Ecto neural progenitor cell (in vitro differentiated cells): ENCODE results near the gene ZDHHC24.
"Not testable (repeated sequence)": the region's sequence is repeated elsewhere in the genome, so short reads cannot be mapped to it uniquely, and the experiment has no call there.

Source experiments
- DNase-seq: peaks from one replicate; pipeline ENCODE4 v3.0.0-alpha.2; 2018; ENCODE audit warnings: low spot score

The ZDHHC24 gene

DNA sequence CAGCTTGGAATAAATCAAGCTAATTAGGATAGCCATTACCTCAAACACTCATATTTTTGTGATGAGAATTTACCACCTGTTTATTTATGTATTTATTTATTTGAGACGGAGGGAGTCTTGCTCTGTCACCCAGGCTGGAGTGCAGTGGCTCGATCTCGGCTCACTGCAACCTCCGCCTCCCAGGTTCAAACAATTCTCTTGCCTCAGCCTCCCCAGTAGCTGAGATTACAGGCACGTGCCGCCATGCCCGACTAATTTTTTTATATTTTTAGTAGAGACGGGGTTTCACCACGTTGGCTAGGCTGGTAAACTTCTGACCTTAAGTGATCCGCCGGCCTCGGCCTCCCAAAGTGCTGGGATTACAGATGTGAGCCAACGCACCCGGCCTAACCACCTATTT, 896 bp downstream of the ZDHHC24 start:
- peak; percentile 37 for DNase-seq

DNA sequence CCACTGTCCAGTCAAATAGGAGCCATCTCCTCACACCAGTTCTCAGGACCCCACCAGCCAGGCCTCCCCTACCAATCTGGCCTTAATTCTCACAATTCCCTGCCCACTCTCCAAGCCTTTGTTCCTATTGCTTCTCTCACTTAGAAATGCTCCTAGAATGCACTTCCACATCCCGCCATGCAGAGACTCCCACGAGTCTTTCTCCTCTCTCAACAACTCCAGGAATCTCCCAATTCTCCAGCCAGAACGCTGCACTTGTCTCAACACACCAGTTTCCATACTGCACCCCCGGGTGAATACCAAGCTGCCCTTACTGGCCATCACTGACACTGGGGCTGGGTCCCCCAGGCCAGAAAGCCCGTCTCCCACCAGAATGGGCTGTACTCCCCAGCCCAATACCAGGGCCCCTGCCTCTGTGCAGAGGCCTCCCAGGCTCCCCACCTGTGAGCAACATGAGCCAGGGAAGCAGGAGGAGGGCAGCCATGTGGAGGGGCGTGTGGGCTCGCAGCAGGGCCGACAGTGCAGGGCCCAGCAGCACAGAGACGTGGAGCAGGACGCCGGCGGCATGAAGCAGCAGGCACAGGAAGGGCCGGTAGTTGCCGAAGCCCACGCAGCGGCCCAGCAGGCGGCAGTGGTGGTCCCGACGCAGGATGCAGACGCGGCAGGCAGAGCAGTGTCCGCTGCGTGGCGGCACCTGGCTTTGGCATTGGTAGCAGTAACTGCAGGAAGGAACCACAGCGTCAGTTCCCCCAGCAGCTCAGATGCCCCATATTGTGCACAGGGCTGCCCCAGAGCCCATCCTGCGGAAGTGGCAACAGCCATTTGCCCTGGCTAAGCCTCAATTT, 2.4 kb downstream of the ZDHHC24 start:
- peak; percentile 77 for DNase-seq

DNA sequence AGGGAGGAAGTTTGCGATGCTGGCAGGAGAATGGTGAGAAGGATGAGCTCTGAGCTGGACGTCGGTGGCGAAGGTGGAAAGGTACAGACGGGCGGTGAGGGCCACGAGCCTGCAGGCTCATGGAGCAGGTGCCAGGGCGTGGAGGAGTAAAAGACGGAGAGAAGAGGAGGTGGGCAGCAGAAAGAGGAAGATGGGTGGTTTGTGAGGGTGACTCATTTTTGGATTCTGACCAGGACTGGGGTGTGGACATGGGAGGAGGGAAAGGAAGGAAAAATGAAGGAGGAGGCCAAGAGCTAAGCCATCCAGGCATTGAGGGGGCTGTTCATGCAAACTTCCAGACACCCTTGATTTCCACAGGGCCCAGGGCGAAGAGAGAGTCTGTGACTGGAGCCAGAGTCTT, 3.5 kb downstream of the ZDHHC24 start:
- no peak for DNase-seq

DNA sequence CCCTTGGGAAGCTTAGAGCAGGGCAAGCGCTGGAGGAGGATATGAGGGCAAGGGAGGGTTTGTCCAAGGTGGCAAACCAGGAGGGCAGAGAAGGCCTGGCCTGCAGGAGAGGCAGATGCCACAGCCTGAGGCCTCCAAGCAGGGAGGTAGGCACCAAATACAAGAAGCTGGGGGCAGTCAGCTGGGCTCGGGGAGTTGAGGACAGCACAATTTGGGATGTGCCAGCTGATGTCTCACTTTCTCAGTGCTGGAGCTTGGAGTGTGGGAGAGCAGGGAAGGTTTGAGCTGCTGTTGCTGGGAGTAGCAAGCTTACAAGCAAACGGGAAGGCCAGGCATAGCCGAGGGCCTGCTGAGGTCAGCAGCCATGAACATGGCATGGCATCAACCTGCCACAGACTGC, 4.0 kb downstream of the ZDHHC24 start:
- no peak for DNase-seq

DNA sequence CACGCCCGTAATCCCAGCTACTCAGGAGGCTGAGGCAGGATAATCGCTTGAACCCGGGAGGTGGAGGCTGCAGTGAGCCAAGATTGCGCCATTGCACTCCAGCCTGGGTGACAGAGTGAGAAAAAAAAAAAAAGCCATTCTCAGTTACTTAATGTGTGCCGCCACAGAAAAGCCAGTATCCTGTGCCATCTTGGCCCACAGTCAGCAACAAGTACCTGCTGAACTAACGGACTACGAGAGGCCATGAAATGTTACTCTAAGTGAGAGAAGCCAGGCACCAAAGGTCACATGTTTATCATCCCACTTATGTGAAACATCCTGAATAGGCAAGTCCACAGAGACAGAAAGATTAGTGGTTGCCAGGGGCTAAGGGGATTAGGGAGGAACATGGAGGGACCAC, 5.2 kb downstream of the ZDHHC24 start:
- DNase-seq: not testable (repeated sequence)

DNA sequence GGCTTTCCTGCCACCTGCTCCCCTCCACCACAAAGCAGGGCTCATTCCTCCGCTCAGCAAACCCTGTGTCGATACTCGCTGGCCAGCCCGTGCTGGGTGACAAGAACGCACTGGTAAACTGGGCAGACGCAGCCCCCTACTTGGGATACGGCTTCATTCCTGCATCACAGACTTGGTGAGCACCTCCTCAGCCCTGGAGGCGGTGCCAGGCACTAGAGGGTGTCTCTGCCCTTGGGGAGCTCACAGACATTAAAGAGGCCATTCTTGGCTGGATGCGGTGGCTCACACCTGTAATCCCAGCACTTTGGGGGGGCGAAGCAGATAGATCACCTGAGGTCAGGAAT, 6.0 kb downstream of the ZDHHC24 start:
- no peak for DNase-seq

DNA sequence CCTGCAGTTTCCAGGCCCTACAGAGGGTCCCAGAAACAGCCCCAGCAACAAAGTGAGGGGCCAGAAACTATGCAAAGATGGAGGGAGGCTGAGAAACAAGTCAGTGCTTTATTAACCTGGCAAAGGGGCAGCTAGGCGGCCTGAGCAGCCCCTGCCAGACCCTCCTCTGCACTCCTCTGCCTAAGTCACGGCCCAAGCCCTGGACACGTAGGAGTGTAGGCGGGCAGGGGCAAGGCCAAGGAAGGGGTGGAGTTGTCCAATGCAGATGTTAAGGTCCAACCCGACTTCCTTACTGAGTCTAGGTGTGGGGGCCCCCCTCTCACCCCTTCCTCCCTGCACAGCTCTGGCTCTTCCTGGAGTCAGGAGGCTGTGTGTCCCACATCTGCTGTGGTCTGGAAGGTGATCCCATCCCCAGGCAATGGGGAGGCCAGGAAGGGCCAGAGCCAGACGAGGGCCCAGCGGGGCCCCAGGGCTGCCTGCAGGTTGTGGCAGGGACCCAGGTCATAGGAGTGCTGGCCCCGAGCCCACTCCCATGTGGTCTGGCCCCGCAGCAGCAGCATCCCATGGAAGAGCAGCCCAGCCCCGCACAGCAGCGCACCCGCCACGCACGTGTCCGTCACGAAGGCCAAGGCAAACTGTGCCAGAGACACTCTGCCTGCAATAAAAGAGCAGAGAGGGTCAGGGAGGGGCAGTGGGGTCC, 6.5 kb downstream of the ZDHHC24 start:
- DNase-seq: no peak

DNA sequence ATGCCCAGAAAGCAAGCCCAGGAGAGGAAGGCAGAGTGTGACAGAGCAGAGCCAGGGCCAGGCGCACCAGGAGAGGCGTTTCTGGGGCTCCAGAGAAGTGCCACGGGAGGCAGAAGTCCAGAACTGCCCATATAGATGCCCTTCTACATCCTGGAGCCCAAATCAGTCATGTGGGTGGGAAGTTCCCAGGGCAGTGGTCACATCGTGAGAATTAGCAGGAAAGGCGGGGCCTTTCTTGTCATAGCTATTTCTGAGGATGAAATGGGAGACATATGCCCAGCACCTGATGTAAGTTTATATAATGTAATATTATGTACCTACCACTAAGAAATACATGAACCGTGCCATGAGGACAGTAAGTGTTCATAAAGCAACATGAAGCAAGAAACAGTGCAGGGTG, 13.1 kb downstream of the ZDHHC24 start:
- no peak for DNase-seq

DNA sequence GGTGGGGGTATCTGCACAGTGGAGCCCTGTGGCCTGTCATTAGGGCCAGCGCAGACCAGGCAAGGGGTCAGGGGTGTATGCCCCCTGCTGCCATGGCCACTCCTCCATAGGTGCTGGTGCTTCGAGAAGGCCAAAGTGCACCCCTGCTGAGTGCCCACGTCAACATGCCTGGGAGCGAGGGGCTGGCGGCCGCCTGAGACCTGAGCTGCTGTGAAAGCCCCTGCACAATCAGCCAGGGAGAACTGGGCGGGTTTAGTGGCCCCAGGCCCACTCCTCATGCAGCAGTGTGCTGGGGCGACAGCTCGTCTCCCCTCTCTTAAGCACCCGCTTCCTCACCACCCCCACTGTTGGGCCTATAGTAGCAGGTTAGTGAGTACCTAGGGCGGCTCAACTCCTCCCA, 14.0 kb downstream of the ZDHHC24 start:
- no peak for DNase-seq

DNA sequence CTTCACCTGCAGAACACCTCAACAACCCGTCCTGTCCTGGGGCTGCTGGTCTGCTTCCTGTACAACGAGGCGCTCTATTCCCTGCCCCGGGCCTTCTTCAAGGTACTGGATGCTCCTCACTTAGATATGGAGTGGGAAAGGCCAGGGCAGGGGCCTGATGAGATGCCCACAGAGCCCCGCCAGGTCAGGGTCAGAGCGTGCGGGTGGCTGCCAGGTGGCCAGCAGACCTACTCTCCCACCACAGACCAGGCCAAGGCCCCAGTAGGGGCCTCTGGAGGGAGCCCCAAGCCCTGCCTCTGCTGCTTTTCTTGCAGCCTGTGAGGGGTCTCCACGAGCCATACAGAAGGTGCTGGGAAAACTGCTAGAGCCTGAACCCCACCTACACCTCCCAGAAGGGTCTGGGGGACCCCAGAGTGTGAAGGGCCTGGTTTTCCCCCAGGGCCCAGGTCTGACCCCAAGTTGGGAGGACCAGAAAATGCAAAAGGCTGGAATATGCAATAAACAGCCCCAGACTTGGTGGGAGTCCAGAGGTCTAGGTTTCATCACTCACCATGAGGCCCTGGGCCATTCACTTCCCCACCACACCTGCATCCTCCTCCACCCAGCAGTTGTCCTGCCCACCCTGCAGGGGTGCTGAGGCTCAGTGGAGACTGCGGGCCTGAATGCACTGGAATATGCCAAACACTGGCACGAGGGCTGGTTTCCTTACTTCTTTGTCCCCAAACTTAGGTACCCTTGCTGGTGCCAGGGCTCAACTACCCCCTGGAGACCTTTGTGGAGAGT, 14.7 kb downstream of the ZDHHC24 start:
- no peak for DNase-seq

DNA sequence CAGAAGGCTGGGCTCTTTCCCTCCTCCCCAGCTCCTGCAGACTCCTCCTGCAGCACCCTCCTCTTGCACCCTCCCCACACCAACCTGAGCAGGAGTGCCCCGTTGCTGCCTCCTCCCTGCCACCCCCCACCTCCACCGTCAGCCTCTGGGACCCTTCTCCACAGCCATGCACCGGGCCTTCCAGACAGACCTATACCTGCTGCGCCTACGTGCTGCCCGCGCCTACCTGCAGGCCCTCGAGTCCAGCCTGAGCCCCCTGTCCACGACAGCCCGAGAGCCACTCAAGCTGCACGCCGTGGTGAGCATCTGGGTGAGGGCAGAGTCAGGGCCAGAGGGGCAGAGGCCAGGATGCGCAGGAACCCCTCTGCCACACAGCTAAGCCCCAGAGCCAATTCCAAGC, 16.2 kb downstream of the ZDHHC24 start:
- no peak for DNase-seq

DNA sequence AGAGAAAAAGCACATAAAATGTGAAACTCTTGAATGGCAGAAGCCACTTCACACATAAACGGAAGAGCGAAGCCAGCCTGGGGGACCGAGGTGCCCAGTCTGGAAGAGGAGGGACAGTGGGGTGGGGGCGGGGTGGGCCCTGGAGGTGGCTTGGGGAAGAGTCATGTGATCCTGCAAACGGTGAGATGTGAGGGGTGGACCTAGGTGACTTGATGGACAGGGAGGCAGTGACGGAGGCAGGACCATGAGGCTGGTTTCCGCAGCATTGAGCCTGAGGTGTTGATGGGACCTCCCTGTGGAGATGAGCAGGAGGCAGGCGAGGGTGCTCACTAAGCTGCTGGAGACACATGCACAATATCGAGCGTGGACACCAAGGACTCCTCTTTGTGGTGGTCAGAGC, 16.8 kb downstream of the ZDHHC24 start:
- no peak for DNase-seq

DNA sequence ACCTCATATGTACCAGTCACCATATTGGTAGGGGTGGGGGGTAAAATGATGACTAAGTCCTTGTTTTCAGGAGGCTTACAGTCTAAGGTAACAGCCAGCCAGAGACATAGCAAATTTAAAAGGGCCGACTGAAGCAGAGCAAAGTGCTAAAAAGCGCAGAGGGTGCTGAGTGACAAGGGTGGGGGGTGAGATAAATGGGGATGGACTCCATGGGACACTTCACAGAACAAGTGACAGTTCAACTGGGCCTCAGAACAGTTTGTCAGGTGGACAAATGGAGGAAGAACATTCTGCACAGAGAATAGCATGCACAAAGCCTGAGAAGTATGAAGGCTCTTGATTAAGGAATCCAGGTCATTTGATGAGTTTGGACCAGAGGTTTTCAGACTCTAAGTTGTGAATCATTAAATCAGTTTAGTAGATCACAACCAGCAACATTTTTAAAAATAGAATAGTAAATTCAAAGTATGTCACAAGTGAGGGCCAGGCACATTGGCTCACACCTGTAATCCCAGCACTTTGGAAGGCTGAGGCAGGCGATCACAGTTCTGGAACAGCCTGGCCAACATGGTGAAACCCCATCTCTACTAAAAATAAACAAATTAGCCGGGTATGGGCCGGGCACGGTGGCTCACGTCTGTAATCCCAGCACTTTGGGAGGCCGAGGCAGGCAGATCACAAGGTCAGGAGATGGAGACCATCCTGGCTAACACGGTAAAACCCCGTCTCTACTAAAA, 21.4 kb downstream of the ZDHHC24 start:
- DNase-seq: no peak

DNA sequence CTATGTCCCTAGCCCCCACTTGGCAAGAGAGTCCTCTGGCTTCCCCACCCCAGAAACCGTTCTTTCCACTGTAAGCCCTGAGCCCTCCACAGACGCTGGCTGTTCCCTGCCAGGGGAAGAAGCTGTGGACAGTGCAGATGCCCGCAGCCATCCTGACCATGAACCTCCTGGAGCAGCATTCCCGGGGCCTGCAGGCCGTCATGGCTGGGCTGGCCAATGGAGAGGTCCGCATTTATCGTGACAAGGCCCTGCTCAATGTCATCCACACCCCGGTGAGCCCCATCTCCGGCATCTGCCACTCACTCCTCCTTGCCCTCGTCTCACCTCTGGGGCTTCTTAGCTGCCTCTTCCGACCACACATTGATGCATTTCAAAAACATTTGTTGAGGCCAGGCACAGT, 22.2 kb downstream of the ZDHHC24 start:
- no peak for DNase-seq

DNA sequence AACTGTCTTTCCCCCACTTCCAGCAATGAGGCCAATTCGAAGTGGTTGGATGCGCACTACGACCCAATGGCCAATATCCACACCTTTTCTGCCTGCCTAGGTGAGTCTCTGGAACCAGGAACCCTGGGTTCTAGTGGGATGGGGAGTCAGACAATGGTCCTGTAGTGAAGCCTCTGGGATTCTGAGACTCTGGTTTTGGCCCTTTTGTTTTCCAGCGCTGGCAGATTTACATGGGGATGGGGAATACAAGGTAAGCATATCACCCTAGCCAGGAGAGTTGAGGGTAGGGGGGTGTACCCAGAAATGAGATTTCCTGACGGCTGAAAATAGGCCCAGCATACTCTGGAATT, 34.9 kb downstream of the ZDHHC24 start:
- no peak for DNase-seq

DNA sequence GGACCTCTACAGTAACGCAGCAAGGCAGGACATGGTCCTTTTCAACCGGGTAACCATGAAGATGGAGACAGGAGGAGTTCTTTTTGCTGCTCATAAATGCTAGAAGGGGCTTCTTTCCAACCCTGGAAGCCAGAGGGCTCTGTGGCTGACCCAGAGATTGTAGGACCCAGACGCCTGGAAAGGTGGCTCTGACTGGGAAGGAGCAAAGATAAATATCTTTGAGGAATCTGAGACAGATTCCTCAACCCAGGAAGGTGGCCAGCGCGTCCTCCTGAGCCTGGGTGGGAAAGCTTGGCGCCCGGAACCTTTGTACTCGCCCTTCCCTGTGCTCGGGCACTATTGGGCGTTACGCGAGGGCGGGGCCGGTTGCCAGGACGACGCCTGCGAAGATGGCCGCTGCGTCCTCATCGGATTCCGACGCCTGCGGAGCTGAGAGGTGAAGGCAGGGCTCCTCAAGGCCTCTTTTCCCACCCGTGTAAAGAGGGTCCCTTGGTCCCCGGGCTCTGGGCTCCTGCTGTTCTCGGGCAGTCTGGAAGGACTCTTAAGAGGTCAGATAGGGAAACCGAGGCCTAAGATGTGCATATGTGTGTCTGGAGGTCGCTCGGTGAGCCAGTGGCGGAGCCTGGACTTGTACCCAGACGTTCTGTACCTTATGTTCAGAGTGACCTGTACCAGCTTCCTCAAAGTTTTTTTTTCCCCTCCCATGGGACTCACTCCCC, 35.4 kb downstream of the ZDHHC24 start, which contains the start of gene BBS1:
Gene BBS1 (plus strand): TSS at position 365 of the 719 bp plus-strand sequence. CDS start 25 bp downstream, at position 390.
- peak; percentile 93 for DNase-seq

DNA sequence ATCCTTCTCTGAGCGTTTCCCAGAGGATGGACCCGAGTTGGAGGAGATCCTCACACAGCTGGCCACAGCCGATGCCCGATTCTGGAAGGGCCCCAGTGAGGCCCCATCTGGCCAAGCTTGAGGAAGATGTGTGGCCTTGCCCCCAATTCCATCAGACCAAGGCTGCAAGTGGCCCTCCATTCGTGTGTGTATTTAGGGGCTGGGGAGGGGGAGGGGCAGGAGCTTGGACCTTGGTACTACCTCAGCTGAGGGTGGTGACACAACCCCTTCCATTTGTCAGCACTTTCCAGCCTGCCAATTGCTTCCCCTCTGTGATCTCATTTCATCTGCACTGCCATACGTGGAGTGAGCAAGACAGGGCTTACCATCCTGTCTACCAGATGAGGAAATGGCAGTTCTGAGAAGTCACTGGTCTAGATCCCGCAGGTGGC, 36.7 kb downstream of the ZDHHC24 start:
- no peak for DNase-seq

DNA sequence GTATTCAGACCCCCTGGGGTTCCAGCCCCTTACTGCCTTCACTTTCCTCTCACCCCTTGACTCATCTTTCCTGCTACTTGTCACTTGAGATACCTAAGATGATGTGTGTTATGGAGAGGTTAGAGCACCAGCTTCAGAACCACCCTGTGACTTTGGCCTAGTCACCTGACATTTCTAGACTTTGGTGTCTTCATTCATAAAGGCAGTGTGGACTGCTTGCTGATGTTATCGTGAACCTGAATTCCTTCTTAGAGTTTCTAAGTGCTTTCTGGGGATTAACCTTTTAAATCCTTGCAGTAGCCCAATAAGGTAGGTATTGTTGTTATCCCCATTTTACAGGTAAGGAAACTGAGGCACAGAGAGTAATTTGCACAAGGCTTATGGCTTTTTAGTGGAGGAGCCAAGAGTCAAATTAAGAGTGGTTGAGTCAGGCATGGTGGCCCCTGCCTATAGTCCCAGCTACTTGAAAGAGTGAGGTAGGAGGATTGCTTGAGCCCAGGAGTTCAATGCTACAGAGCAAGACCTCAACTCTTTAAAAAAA, 40.5 kb downstream of the ZDHHC24 start:
- DNase-seq: no peak

DNA sequence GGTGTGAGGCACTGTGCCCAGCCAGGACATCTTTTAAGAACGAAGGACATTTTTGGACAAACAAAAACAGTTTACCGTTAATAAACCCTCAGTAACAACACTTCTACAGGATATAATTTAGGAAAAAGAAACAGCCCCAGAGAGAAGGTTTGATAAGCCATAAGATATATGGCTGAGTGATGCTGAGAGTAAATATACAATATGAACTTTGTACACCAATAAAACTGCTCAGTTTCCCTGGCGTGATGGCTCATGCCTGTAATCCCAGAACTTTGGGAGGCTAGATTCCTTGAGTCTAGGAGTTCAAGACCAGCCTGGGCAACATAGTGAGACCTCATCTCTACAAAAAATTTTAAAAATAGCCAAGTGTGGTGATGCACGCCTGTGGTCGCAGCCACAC, 47.3 kb downstream of the ZDHHC24 start:
- no peak for DNase-seq

DNA sequence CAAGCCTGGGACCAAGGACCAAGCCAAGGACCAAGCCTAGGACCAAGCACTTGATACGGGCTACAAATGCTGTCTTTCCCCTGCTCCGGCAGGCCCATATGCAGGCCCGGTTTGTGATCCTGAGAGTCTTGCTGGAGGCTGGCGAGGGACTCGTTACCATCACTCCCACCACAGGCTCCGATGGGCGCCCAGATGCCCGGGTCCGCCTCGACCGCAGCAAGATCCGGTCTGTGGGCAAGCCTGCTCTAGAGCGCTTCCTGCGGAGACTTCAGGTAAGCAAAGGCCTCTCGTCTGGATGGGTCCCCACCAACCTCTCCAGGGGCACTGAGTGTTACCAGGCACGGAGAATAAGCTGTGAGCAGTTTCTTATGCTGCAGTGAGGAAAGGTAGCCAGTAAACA, 48.6 kb downstream of the ZDHHC24 start:
- DNase-seq: no peak

DNA sequence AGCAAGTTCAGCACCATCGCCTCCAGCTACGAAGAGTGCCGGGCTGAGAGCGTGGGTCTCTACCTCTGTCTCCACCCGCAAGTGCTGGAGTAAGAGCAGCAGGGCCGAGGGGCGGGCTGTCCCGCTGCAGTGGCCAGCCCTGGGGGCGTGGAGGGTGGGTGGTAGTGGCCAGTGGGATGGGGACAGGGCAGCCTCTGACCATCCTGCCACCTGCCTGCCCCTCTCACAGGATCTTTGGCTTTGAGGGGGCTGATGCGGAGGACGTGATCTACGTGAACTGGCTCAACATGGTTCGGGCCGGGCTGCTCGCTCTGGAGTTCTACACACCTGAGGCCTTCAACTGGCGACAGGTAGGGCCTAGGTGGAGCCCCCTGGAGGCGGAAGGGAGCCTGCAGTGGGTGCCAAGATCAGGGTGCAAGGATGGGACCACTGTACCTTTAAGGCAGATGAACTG, 50.4 kb downstream of the ZDHHC24 start:
- no peak for DNase-seq
